B cell (primary cell): Measurements from ENCODE around the gene CMTM6. TPM values are rescaled to one million over a fixed set of nuclear protein-coding genes. Genes with fewer than 3 reads are reported as not detected.

Experiments used
- ATAC-seq: fragments of 200-7000 bp; cut with Tn5 transposase; one replicate; pipeline ENCODE4 v1.10.0; 2021; ENCODE audit warnings: low read depth, mild to moderate bottlenecking, moderate number of reproducible peaks, moderate library complexity
- CTCF ChIA-PET: fragments of 350-600 bp; sonication (Branson Sonifier 250); formaldehyde crosslinking; loops from one replicate; lab custom pipeline; 2021; ENCODE audit warnings: antibody characterized with exemption, inconsistent platforms; lab: Charles Lee
- POLR2A ChIA-PET: fragments of 350-600 bp; sonication (Branson Sonifier 250); formaldehyde crosslinking; loops from one replicate; lab custom pipeline; 2021; ENCODE audit warnings: antibody characterized with exemption; lab: Charles Lee
- DNase-seq: peaks from one replicate; pipeline ENCODE4 v3.0.0; 2013
- H2AFZ ChIP-seq: 2 replicates; pipeline ENCODE4 v1.6.1; 2012; ENCODE audit warnings: mild to moderate bottlenecking, low read depth, low read length; ENCODE audit not compliant: insufficient read depth, poor library complexity, severe bottlenecking
- H3K27ac ChIP-seq, 2 donors: 1 replicate in 1 of 2; 2 replicates in 1 of 2; pipeline ENCODE4 v1.5.1; 2012 to 2013; ENCODE audit warnings: low read length in 2 of 2, mild to moderate bottlenecking in 2 of 2, moderate library complexity in 1 of 2
- H3K27me3 ChIP-seq, 4 experiments: fragments of 200-600 bp in 1 of 4; sonication (generic) in 1 of 4; replicated peaks in 1 of 4; 1 replicate in 2 of 4; 2 replicates in 2 of 4; pipeline versions ENCODE4 v1.6.1 to v1.7.0; 2013 to 2016; ENCODE audit warnings: low read length in 3 of 4, mild to moderate bottlenecking in 2 of 4, mixed read lengths in 1 of 4, moderate library complexity in 1 of 4; ENCODE audit not compliant: insufficient read depth in 4 of 4, control insufficient read depth in 3 of 4; ENCODE audit errors: control extremely low read depth in 1 of 4
- H3K36me3 ChIP-seq, 2 experiments: replicated peaks in 1 of 2; 1 replicate in 1 of 2; 2 replicates in 1 of 2; pipeline versions ENCODE4 v1.6.1 to v1.7.1; 2013; ENCODE audit warnings: low read length in 1 of 2; ENCODE audit not compliant: insufficient read depth in 2 of 2, control insufficient read depth in 1 of 2; ENCODE audit errors: control extremely low read depth in 1 of 2, extremely low read depth in 1 of 2
- H3K4me1 ChIP-seq, 2 donors: fragments of 200-600 bp in 1 of 2; sonication (generic) in 1 of 2; 1 replicate in 1 of 2; 2 replicates in 1 of 2; pipeline versions ENCODE4 v1.5.1 to v1.6.1; 2013 to 2017; ENCODE audit warnings: low read length in 2 of 2; ENCODE audit not compliant: control insufficient read depth in 2 of 2, insufficient read depth in 2 of 2
- H3K4me2 ChIP-seq: replicated peaks from 2 replicates; pipeline ENCODE3; 2012; ENCODE audit warnings: mild to moderate bottlenecking, low read depth, low read length; ENCODE audit not compliant: poor library complexity, severe bottlenecking
- H3K4me3 ChIP-seq, 5 experiments: fragments of 200-600 bp in 1 of 5; sonication (generic) in 1 of 5; 1 replicate in 3 of 5; 2 replicates in 2 of 5; pipeline versions ENCODE4 v1.5.1 to v1.7.0; 2011 to 2016; ENCODE audit warnings: low read length in 4 of 5, mild to moderate bottlenecking in 4 of 5, low read depth in 2 of 5, control low read depth in 1 of 5, moderate library complexity in 1 of 5; ENCODE audit not compliant: insufficient read depth in 1 of 5; ENCODE audit errors: control extremely low read depth in 1 of 5, extremely low read depth in 1 of 5
- H3K79me2 ChIP-seq: fragments of 200-600 bp; sonication (generic); one replicate; pipeline ENCODE4 v1.6.0; 2016; ENCODE audit warnings: low read length; ENCODE audit not compliant: control insufficient read depth, insufficient read depth
- H3K9ac ChIP-seq: fragments of 200-600 bp; sonication (generic); 2 replicates; pipeline ENCODE4 v1.6.1; 2017; ENCODE audit warnings: mild to moderate bottlenecking, low read length, moderate library complexity
- H3K9me3 ChIP-seq, 3 donors: one replicate each; pipeline versions ENCODE4 v1.6.1 to v1.7.1; 2013; ENCODE audit warnings: low read length in 2 of 3; ENCODE audit not compliant: control insufficient read depth in 2 of 3, insufficient read depth in 1 of 3; ENCODE audit errors: control extremely low read depth in 1 of 3
- H4K20me1 ChIP-seq: 2 replicates; pipeline ENCODE4 v1.6.0; 2012; ENCODE audit warnings: mild to moderate bottlenecking, low read length; ENCODE audit not compliant: insufficient read depth, control insufficient read depth, poor library complexity, severe bottlenecking
- H3K27ac Mint-ChIP-seq: one replicate; pipeline ENCODE4 v1.8.0; 2021; ENCODE audit warnings: mixed read lengths
- H3K27me3 Mint-ChIP-seq: one replicate; pipeline ENCODE4 v1.8.0; 2021; ENCODE audit warnings: mixed read lengths
- H3K4me1 Mint-ChIP-seq: one replicate; pipeline ENCODE4 v1.8.0; 2021; ENCODE audit warnings: mixed read lengths
- H3K4me3 Mint-ChIP-seq: one replicate; pipeline ENCODE4 v1.8.0; 2021; ENCODE audit warnings: mixed read lengths
- H3K9me3 Mint-ChIP-seq: one replicate; pipeline ENCODE4 v1.8.0; 2022; ENCODE audit warnings: mixed read lengths; ENCODE audit not compliant: insufficient read depth
- CTCF ChIP-seq: fragments of 200-600 bp; IDR thresholded peaks from one replicate; pipeline ENCODE4 v1.8.0; 2022; ENCODE audit warnings: antibody characterized with exemption, mild to moderate bottlenecking
- EZH2 ChIP-seq: IDR thresholded peaks from 2 replicates; pipeline ENCODE4 v1.6.1; 2012; ENCODE audit warnings: borderline replicate concordance, low read depth, mild to moderate bottlenecking, moderate library complexity, low read length; ENCODE audit not compliant: insufficient read depth, poor library complexity, severe bottlenecking
- WGBS: methylation state at CpG from one replicate; pipeline ENCODE4 v1.1.5; 2013; ENCODE audit warnings: missing lambda C conversion rate; ENCODE audit not compliant: insufficient coverage; 5-methylcytosine and 5-hydroxymethylcytosine counted together
- intact Hi-C: fragments of 100-400 bp; cut with micrococcal nuclease; formaldehyde crosslinking; loops from one replicate; pipeline ENCODE4 v1.10.0; 2022
- polyA plus RNA-seq: library from polyadenylated mRNA; depleted of rRNA; stranded (reverse); fragments of >200 nt; gene quantifications from 2 replicates; pipeline ENCODE4 v1.2.3, GENCODE V29; 2012
- total RNA-seq, 2 donors: library from RNA; stranded (reverse); fragments of 120-200 nt in 1 of 2; gene quantifications; 1 replicate in 1 of 2; 2 replicates in 1 of 2; pipeline versions ENCODE4 v1.2.3 to v1.2.4, GENCODE V29; 2013 to 2022

The CMTM6 gene
- total and polyA plus RNA-seq, 2 donors (not counting 1 experiment from before 2014, with no cell fraction given): 19.2 to 66.3 TPM

- peak overlapping the region; percentile 99 for H3K9ac ChIP-seq
- peaks cover 72% of the 10 kb centered on the region for H3K79me2 ChIP-seq
- ChIA-PET POLR2A (interaction anchor here (0.6 to 1.3 kb wide), 3 partner anchors 8 to 183 kb away, joined by 3 to 6 read pairs (median 4); partner anchors contain the start of gene CNOT10), CTCF (interaction anchor here (0.7 to 2.4 kb wide), 8 partner anchors 9 to 572 kb away, joined by 3 to 12 read pairs (median 4); no protein-coding TSS in a partner anchor)
- H3K4me3 ChIP-seq: peak overlapping the region; percentile 82 to 99 (median 97)
- DNase-seq: no peak
- peak overlapping the region; percentile 80 for H2AFZ ChIP-seq
- peak overlapping the region; percentile 79 for H3K4me2 ChIP-seq
- no peaks in the 10 kb centered on the region for H3K27me3 Mint-ChIP-seq
- 5% methylated on average over 2 of the region's 4 CpGs for WGBS
- no peaks in the 10 kb centered on the region for H3K9me3 ChIP-seq
- peak overlapping the region; percentile 93 for H3K27ac Mint-ChIP-seq
- peaks cover 38% of the 10 kb centered on the region for H3K4me1 Mint-ChIP-seq
- H3K36me3 ChIP-seq: peaks cover 0 to under 1% of the 10 kb centered on the region in 2 experiments
- peaks cover 26 to 29% of the 10 kb centered on the region in 2 donors for H3K4me1 ChIP-seq
- no peaks in the 10 kb centered on the region for H3K9me3 Mint-ChIP-seq
- H3K27ac ChIP-seq: peak overlapping the region; percentile 99
- ATAC-seq: no peak
- TF ChIP-seq EZH2: no peak
- TF ChIP-seq CTCF: no peak
- intact Hi-C loops: loop anchor here (1.0 to 5.0 kb wide), 5 partner anchors 15 to 184 kb away; partner anchors contain the start of genes CNOT10 and DYNC1LI1
- H3K27me3 ChIP-seq: no peaks in the 10 kb centered on the region
- peak overlapping the region; percentile 90 for H3K4me3 Mint-ChIP-seq
- no peaks in the 10 kb centered on the region for H4K20me1 ChIP-seq
These were observed 902 bp downstream of the CMTM6 start for GRCh38 chr3:32501783-32502117.
